ENCODE data around the gene LAMA1.

Gene LAMA1

DNA sequence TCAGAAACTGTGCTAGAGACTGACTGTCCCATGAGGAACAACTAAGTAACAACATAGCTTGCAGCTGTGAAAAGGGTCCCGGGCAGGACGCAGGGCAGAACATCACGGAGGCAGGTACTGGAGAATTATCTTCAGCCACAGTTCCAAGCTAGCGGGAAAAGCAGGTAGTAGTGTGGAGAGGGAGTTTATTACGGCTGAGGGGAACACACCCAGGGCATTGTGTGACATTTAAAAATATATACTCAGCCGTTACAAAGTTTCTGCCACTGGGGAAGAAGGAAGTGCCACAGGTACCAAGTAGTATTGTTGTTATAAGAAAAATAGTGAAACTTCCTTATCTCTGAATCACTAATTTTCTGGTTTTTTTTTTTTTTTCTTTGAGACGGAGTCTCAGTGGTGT, 179.6 kb downstream of the LAMA1 start:
- DNase-seq: no peak
- in situ Hi-C loops (cut with HindIII; ENCODE audit: low pct_ligation_motif_present, low pct_unique_long_range_greater_than_20kb, low sequenced_read_pairs): no loop called here

DNA sequence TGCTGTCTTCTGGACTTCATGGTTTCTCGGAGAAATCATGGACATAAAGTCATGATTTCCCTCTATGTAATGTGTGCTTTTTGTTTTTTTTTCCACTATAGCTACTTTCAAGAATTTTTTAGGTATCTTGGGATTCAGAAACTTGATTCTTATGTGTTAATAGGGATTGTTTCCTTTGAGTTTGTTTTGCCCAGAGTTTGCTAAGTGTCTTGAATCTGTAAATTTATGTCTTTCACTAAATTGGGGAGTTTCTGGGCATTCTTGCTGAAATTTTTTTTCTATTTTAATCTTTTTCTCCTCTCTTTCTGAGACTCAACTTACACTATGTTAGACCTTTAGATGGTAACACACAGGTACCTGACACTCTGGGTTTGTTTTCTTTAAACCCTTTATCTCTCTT, 182.7 kb downstream of the LAMA1 start:
- DNase-seq: no peak
- in situ Hi-C loops (cut with HindIII; ENCODE audit: low pct_ligation_motif_present, low pct_unique_long_range_greater_than_20kb, low sequenced_read_pairs): no loop called here

DNA sequence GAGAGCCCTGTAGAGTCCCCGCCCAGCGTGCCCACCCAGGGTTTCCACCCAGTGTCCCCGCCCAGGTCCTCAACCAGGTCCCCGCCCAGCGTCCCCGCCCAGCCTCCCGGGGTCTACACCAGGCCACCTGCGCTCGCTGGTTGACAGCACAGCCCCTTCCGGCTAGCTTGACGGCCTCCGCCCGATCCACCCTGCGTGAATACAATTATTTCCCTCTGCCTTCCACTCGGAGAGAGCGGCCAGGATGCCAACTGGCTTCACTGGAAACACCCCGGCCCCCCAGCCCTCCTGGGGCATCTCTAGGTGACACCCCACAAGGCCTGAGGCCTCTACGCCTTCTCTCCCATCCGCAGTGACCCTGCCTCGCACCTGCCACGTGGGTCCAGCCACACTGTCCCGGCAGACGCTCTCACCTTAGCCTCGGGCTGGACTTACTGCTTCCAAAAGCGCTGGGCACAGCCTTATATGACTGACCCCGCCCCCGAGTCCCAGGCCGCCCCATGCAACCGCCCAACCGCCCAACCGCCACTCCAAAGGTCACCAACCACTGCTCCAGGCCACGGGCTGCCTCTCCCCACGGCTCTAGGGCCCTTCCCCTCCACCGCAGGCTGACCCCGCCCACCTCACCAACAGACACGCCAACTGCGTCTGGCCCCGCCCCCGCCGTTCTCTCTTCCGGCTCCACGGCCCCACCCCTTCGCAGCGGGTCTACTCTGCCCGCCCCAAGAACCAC, 188.1 kb downstream of the LAMA1 start:
- in situ Hi-C loops (cut with HindIII; ENCODE audit: low pct_ligation_motif_present, low pct_unique_long_range_greater_than_20kb, low sequenced_read_pairs): no loop called here
- DNase-seq: no peak

DNA sequence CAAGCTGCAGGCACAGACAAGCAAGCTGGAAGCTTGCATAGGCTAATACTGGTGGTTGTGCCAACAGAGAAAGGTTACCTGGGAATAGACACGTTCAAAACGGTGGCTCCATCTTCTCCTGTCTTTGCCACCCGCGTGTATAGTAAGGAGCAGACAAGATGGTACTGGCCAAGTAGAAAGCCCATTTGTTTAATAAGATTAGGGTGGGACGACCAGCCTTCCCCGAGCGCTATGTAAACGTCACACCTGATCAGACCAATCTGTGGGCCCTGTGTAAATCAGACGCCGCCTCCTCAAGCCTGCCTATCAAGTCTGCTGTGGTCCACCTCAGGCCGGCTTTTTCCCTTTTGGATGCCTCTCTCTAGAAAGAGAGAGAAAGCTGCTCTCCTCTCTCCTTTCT, 189.2 kb downstream of the LAMA1 start:
- DNase-seq: no peak
- in situ Hi-C loops (cut with HindIII; ENCODE audit: low pct_ligation_motif_present, low pct_unique_long_range_greater_than_20kb, low sequenced_read_pairs): no loop called here

DNA sequence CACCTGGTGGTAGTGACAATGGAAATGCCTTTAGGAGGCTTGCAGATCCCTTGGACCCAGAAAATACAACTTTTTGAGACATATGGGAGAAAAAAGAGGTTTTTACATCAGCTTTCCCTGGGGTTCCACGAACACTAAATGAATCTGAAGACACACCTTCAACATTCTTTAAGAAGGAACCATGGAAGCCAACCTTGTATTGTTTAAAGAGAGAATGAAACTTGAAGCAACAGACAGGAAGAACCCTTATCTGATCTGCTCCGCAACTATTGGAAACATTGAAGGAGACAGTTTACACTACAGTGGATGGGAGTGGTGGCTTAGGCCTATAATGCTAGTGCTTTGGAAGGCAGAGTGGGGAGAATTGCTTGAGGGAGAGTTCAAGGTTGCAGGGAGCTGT, 190.4 kb downstream of the LAMA1 start:
- no peak for DNase-seq
- in situ Hi-C loops (cut with HindIII; ENCODE audit: low pct_ligation_motif_present, low pct_unique_long_range_greater_than_20kb, low sequenced_read_pairs): no loop called here

DNA sequence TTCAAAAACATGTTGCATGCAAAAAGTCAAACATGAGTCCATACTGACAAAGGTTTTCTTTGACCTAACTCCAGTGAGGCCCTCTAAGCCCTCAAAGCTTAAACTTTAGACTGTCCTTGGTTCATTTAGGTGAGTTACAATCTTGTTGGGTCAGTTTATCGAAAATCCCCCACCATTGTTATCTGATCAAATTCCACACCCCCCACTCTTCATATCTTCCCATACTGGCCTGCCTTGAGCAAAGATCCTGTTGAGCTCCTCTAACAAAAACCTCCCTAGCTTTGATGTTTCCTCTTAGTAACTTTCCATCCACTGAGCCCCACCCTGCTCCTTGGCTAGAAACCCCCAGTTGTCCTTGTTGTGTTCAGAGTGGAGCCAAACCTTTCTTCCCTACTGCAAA, 194.4 kb downstream of the LAMA1 start:
- DNase-seq: no peak
- in situ Hi-C loops (cut with HindIII; ENCODE audit: low pct_ligation_motif_present, low pct_unique_long_range_greater_than_20kb, low sequenced_read_pairs): no loop called here

DNA sequence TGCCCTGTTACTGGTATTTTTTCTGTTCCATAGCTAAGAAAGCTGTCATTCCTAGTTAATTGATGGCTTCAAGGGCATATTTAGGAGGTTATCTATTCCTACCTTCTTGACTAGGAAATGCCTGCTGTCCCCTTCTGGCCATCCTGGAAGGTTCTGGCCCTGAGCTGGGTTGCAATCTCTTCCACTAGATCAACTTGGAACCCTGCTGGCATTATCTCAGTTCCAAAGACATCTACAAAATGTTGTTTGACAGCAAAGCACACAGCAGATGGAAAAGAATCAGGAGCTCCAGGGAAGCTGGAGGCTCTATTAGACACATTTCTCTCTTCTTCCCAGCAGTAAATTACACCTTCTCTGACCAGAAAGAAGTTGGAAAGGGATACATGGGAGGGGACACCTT, 196.0 kb downstream of the LAMA1 start:
- in situ Hi-C loops (cut with HindIII; ENCODE audit: low pct_ligation_motif_present, low pct_unique_long_range_greater_than_20kb, low sequenced_read_pairs): no loop called here
- DNase-seq: no peak

DNA sequence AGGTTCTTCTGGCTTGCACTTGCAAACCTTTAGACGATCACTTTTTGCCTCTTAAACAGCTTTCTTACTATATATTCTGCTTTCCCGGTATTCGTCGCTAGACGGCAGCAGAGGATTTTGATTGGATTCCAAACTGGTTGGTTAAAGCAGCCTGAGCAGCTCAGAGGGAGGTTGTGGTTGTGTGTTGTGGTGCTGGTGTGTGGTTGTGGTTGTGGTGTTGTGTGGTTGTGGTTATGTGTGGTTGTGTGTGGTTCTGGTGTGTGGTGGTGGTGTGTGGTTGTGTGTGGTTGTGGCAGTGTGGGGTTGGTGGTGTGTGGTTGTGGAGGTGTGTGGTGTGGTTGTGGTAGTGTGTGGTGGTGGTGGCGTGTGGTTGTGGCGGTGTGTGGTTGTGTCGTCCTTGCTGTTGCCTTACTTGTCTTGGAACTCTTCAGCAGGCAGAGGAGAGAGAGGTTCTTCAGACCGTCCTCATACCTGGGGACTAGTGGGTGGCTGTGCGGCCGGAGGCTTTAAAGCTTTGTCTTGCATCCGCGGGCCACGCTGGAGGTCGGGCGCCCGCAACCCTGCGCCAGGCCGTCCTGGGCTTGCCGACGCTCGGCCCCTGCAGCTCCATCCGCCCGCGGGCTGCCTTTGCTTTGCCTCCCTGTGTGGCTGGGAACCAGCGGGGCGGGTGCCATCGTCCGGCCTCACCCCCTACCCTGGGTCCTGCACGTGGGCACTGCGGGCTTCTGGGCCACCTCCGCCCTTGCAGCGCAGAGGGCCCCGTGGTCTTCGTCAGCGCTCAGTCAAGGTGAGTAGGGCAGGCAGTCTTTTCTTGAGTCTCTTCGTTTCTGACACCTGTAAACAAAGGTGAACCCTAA, 197.3 kb downstream of the LAMA1 start:
- DNase-seq: peak; percentile 67
- in situ Hi-C loops (cut with HindIII; ENCODE audit: low pct_ligation_motif_present, low pct_unique_long_range_greater_than_20kb, low sequenced_read_pairs): no loop called here

DNA sequence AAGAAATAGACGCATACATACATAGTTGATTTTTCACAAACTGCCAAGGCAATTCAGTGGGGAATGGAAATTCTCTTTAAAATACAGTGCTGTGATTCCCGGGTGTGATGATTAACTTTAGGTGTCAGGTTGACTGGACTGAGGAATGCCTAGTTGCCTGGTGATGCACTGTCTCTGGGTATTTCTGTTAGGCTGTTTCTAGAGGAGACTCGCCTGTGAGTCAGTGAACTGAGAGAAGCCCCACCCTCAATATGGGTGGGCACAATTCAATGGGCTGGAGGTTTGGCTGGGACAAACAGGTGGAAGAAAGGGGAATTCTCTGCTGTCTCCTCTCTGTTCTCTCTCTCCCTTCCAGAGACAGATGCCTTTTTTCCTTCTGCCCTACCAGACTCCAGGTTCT, 200.5 kb downstream of the LAMA1 start:
- in situ Hi-C loops (cut with HindIII; ENCODE audit: low pct_ligation_motif_present, low pct_unique_long_range_greater_than_20kb, low sequenced_read_pairs): no loop called here
- DNase-seq: peak; percentile 75

DNA sequence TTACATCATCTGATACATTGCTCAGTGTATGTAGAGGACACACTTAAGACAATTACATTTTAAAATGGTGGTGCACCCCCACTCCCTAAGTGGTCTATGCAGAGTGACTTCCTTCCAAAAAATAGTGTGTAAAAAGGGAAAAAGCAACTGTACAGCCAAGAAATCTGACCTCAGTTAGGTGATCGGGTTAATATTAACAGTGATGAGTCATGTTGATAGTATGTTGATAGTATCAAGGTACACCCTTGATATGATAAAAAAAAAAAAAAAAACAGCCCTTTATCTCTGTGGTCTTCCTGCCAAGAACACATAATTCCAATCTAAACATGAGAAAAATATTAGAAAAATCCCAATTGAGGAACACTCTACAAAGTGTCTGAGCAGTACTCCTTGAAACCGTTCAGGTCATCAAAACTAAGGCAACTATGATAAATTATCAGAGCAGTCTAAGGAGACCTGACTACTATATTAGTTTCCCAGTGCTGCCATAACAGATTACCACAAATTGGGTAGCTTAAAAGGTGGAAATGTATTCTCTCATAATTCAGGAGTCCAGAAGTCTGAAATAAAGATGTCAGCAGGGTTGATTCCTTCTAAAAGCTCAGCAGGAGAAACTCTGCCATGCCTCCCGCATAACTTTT, 216.2 kb downstream of the LAMA1 start:
- DNase-seq: no peak

DNA sequence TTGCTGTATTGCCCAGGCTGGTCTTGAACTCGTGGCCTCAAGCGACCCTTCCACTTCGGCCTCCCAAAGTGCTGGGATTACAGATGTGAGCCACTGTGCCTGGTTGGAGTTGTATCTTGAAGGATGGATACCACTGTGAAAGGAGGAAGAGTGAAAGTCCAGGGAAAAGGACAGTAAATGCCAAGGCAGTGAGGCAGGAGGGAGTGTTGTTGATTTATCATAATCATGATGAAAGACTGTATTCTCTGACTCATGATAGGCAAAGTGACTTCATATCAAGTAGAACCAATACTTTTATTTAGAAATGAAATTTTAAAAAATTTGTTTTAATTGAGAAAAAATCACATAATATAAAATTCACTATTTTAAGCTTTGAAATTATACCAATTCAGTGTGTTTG, 225.8 kb downstream of the LAMA1 start:
- no peak for DNase-seq
- in situ Hi-C loops (cut with HindIII; ENCODE audit: low pct_ligation_motif_present, low pct_unique_long_range_greater_than_20kb, low sequenced_read_pairs): loop anchor here (25.0 kb wide), 1 partner anchor 354 kb away; no protein-coding TSS in a partner anchor

More for the DNA sequence above, 216.2 kb downstream of the LAMA1 start:
- in situ Hi-C loops (cut with HindIII; ENCODE audit: low pct_ligation_motif_present, low pct_unique_long_range_greater_than_20kb, low sequenced_read_pairs): no loop called here
